K562 (cell line): ENCODE results near the gene AGAP3. TPM values are rescaled to one million over a fixed set of nuclear protein-coding genes. Genes with fewer than 3 reads are reported as not detected.

ENCODE experiments used
- ARHGAP35 ChIP-seq: fragments of 450-650 bp; IDR thresholded peaks from 2 replicates; pipeline ENCODE4 v1.6.1; 2018; ENCODE audit not compliant: partially characterized antibody
- ATF2 ChIP-seq: sonication (generic); formaldehyde crosslinking; IDR thresholded peaks from 2 replicates; pipeline ENCODE4 v1.8.1; 2022; ENCODE audit warnings: missing genetic modification reagents
- CC2D1A ChIP-seq: fragments of 450-650 bp; IDR thresholded peaks from 2 replicates; pipeline ENCODE4 v1.6.1; 2017; ENCODE audit warnings: mild to moderate bottlenecking
- CREB3L1 ChIP-seq: fragments of 450-650 bp; IDR thresholded peaks from 2 replicates; pipeline ENCODE4 v1.6.1; 2014; ENCODE audit warnings: low read depth, mild to moderate bottlenecking, moderate library complexity, borderline replicate concordance
- E2F6 ChIP-seq, 2 experiments: IDR thresholded peaks; 2 replicates each; pipeline ENCODE4 v1.6.1; 2011; ENCODE audit warnings: borderline replicate concordance in 1 of 2, control low read depth in 1 of 2, low read depth in 1 of 2, low read length in 1 of 2, mild to moderate bottlenecking in 1 of 2, mixed read lengths in 1 of 2, moderate library complexity in 1 of 2; ENCODE audit not compliant: insufficient read depth in 1 of 2, insufficient read length in 1 of 2, poor library complexity in 1 of 2, severe bottlenecking in 1 of 2; ENCODE audit errors: extremely low read depth in 1 of 2
- GTF2E2 ChIP-seq: fragments of 200-800 bp; sonication (Bioruptor generic); IDR thresholded peaks from 2 replicates; pipeline ENCODE4 v1.6.1; 2016; ENCODE audit warnings: missing genetic modification characterization, missing compliant biosample characterization
- HDAC6 ChIP-seq: IDR thresholded peaks from 2 replicates; pipeline ENCODE4 v1.6.1; 2012; ENCODE audit warnings: low read depth, mild to moderate bottlenecking, control low read depth, inconsistent platforms, low read length, moderate library complexity
- KLF6 ChIP-seq: fragments of 250-450 bp; sonication (Bioruptor Pico); IDR thresholded peaks from 2 replicates; pipeline ENCODE4 v1.4.0; 2020; ENCODE audit warnings: mild to moderate bottlenecking, moderate library complexity, borderline replicate concordance
- L3MBTL2 ChIP-seq: fragments of 450-650 bp; IDR thresholded peaks from 2 replicates; pipeline ENCODE4 v1.6.1; 2016; ENCODE audit warnings: mild to moderate bottlenecking, moderate library complexity
- SMAD2 ChIP-seq: fragments of 150-350 bp; IDR thresholded peaks from 2 replicates; pipeline ENCODE4 v1.6.1; 2014; ENCODE audit warnings: low read depth, mild to moderate bottlenecking, low read length
- SMARCA4 ChIP-seq: fragments of 450-650 bp; IDR thresholded peaks from 2 replicates; pipeline ENCODE4 v1.6.1; 2016
- TFAM ChIP-seq: fragments of 250-450 bp; sonication (Bioruptor Pico); conservative IDR thresholded peaks from 2 replicates; pipeline ENCODE4 v1.5.0; 2021; ENCODE audit warnings: mild to moderate bottlenecking, moderate library complexity
- U2AF1 ChIP-seq: fragments of 200-400 bp; formaldehyde crosslinking; optimal IDR thresholded peaks from 2 replicates; pipeline ENCODE3; 2017; ENCODE audit warnings: mild to moderate bottlenecking, low read depth, low read length, moderate library complexity
- XRCC5 ChIP-seq: fragments of 200-400 bp; formaldehyde crosslinking; IDR thresholded peaks from 2 replicates; pipeline ENCODE4 v1.6.1; 2017; ENCODE audit warnings: low read depth, mild to moderate bottlenecking, low read length
- ZBTB49 ChIP-seq: sonication (generic); formaldehyde crosslinking; IDR thresholded peaks from 2 replicates; pipeline ENCODE4 v1.8.0; 2022; ENCODE audit warnings: missing genetic modification reagents, mild to moderate bottlenecking, borderline replicate concordance
- ZFP91 ChIP-seq: sonication (generic); formaldehyde crosslinking; IDR thresholded peaks from 2 replicates; pipeline ENCODE4 v1.8.0; 2022; ENCODE audit warnings: mild to moderate bottlenecking, missing genetic modification reagents
- ZFX ChIP-seq: sonication (generic); formaldehyde crosslinking; IDR thresholded peaks from 2 replicates; pipeline ENCODE4 v1.8.0; 2022; ENCODE audit warnings: mild to moderate bottlenecking, missing genetic modification reagents, moderate library complexity
- ZNF75A ChIP-seq: fragments of 450-650 bp; formaldehyde crosslinking; IDR thresholded peaks from 2 replicates; pipeline ENCODE4 v1.4.0; 2020; ENCODE audit warnings: mild to moderate bottlenecking
- polyA plus RNA-seq, 8 experiments: library from polyadenylated mRNA; depleted of rRNA in 4 of 8; stranded (reverse) in 5 of 8; unstranded in 3 of 8; fragments of >200 nt; fragmentation: Nextera tagmentation in 2 of 8; fragmentation: Illumina TruSeq in 1 of 8; extraction: Ambion mirVana in 2 of 8; extraction: Trizol in 1 of 8; gene quantifications; 2 replicates each; pipeline versions ENCODE4 v1.2.1 to v1.2.3, GENCODE V29; 2011 to 2014; ENCODE audit warnings: inconsistent platforms in 1 of 8, missing spikeins in 1 of 8
- total RNA-seq, 7 experiments: library from RNA; depleted of rRNA in 6 of 7; stranded (reverse); fragments of >200 nt in 6 of 7; fragmentation: Illumina TruSeq in 2 of 7; extraction: Trizol in 2 of 7; gene quantifications; 2 replicates each; pipeline versions ENCODE4 v1.2.1 to v1.2.3, GENCODE V29; 2011 to 2021; ENCODE audit warnings: low replicate concordance in 1 of 7

The AGAP3 gene
- total and polyA plus RNA-seq, 9 of the 15 experiments (the other 6 are each of a cell fraction or from before 2014, with no cell fraction given), result 3.4 to 208 (median 62.2) TPM

GRCh38 chr7:151061213-151062110 lies 24.8 kb upstream of the AGAP3 start (continued):
- TF ChIP-seq TFAM (no peak), ZFX (CRISPR knock-in tag) (peak; percentile 58), XRCC5 (0 out of 2 replicates have a peak, but pooled peaks have one; percentile 63), HDAC6 (no peak), CREB3L1 (no peak), CC2D1A (peak; percentile 18; the same call in 1 of the 2 replicates), ARHGAP35 (peak; percentile 67), U2AF1 (no peak), E2F6 (IDR thresholded peaks at IDR 0.05; ENCODE audit: borderline replicate concordance in 1 of 2, extremely low read depth in 1 of 2, insufficient read depth in 1 of 2, insufficient read length in 1 of 2, low read depth in 1 of 2, low read length in 1 of 2, poor library complexity in 1 of 2, severe bottlenecking in 1 of 2) (no peak), GTF2E2 (tag) (no peak), ZNF75A (CRISPR knock-in tag) (no peak), KLF6 (CRISPR knock-in tag) (no peak), SMAD2 (no peak), SMARCA4 (peak; percentile 47; the same call in 1 of the 2 replicates), ATF2 (CRISPR knock-in tag) (no peak), L3MBTL2 (no peak), ZBTB49 (no peak), ZFP91 (CRISPR knock-in tag) (no peak; the same call in 1 of the 2 replicates)
